ENCODE data around the gene SLC22A4. TPM values are rescaled to one million over a fixed set of nuclear protein-coding genes. Genes with fewer than 3 reads are reported as not detected.
A peak's percentile ranks its signal among the peaks of the same experiment; 100 is the strongest.

The SLC22A4 gene
- total RNA-seq, 2 donors from 2014 or later, result 0.68 TPM; not detected in 1

- DNase-seq, result no peak
- no peak overlapping the region for H3K4me3 ChIP-seq (ENCODE audit: low read length)
- Mint-ChIP-seq H3K36me3 (ENCODE audit: low read depth) (no peaks in the 10 kb centered on the region), H3K9me3 (no peaks in the 10 kb centered on the region), H3K27ac (peak overlapping the region; percentile 18), H3K27me3 (ENCODE audit: insufficient read depth) (no peaks in the 10 kb centered on the region), H3K4me1 (peaks cover 14% of the 10 kb centered on the region), H3K4me3 (no peak overlapping the region)
- H3K9me3 ChIP-seq (ENCODE audit: control insufficient read depth, low read length), result no peaks in the 10 kb centered on the region
- TF ChIP-seq CTCF (conservative IDR thresholded peaks at IDR 0.05), result peak; percentile 37
- 94 to 100% methylated on average over 3 of the region's 3 CpGs for WGBS, 2 experiments (ENCODE audit: insufficient coverage in 1 of 2, insufficient read length in 1 of 2)
- H3K4me1 ChIP-seq (ENCODE audit: control insufficient read depth, insufficient read depth, low read length), result peaks cover 14% of the 10 kb centered on the region
- H3K27me3 ChIP-seq (ENCODE audit: control insufficient read depth, insufficient read depth, low read length, poor library complexity, severe bottlenecking), result no peaks in the 10 kb centered on the region
- no peaks in the 10 kb centered on the region for H3K36me3 ChIP-seq (ENCODE audit: control insufficient read depth, insufficient read depth, low read length)
- H3K27ac ChIP-seq (ENCODE audit: low read depth, low read length), result no peak overlapping the region
- H3K9ac ChIP-seq (ENCODE audit: extremely low read depth, low read length, poor library complexity, severe bottlenecking), result no peak overlapping the region
Measured at GRCh38 chr5:132321109-132321721, 27.0 kb downstream of the SLC22A4 start.

DNA sequence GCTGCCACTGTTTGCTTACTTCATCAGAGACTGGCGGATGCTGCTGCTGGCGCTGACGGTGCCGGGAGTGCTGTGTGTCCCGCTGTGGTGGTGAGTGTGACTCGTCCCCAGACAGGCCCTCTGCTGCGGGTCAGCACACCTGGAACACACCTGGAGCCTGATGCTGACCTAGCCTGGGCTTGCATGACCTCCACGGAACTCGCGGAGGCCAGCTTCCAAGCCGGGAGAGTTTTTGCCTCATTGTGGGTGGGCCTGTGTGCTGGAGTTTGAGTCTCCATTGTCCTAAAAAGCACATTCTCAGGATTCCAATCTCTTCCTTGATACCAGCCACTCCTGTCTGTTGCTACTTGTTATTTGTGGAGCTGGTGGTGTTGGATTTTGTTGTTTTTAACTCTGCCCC is 28.1 kb downstream of the SLC22A4 start:
- WGBS, 2 experiments (ENCODE audit: insufficient coverage in 1 of 2, insufficient read length in 1 of 2), result 41 to 59% methylated on average over 10 to 11 of the region's 11 CpGs
- no peaks in the 10 kb centered on the region for H3K27me3 ChIP-seq (ENCODE audit: control insufficient read depth, insufficient read depth, low read length, poor library complexity, severe bottlenecking)
- H3K4me1 ChIP-seq (ENCODE audit: control insufficient read depth, insufficient read depth, low read length), result peaks cover 14% of the 10 kb centered on the region
- no peaks in the 10 kb centered on the region for H3K36me3 ChIP-seq (ENCODE audit: control insufficient read depth, insufficient read depth, low read length)
- no peaks in the 10 kb centered on the region for H3K9me3 ChIP-seq (ENCODE audit: control insufficient read depth, low read length)
- peak overlapping the region; percentile 28 for H3K9ac ChIP-seq (ENCODE audit: extremely low read depth, low read length, poor library complexity, severe bottlenecking)
- no peak for TF ChIP-seq CTCF (conservative IDR thresholded peaks at IDR 0.05)
- H3K27ac Mint-ChIP-seq, result peak overlapping the region; percentile 97
- no peaks in the 10 kb centered on the region for H3K9me3 Mint-ChIP-seq
- peak; percentile 86 for DNase-seq
- H3K36me3 Mint-ChIP-seq (ENCODE audit: low read depth), result no peaks in the 10 kb centered on the region
- H3K27me3 Mint-ChIP-seq (ENCODE audit: insufficient read depth), result no peaks in the 10 kb centered on the region
- peak overlapping the region; percentile 27 for H3K4me3 ChIP-seq (ENCODE audit: low read length)
- H3K4me3 Mint-ChIP-seq, result peak overlapping the region; percentile 11
- H3K4me1 Mint-ChIP-seq, result peaks cover 14% of the 10 kb centered on the region
- H3K27ac ChIP-seq (ENCODE audit: low read depth, low read length), result no peak overlapping the region

DNA sequence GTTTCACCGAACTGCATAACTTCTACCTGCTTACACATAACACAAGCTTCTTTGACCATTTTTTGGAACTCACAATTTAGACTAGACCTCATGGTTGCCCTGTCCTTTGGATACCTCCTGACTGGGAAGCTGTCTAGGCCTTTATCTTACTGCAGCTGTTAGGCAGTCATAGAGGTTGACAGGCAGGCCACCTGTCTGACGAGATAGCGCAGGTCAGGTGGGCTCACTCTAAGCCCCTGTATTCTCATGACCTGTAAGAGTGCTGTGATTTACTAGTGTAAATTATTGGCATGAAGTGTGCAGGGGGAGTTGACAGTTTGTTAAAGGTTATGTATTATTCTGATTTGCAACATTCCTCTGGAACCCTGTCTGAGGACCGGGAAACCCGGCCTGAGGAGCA is 29.0 kb downstream of the SLC22A4 start:
- Mint-ChIP-seq H3K27ac (peak overlapping the region; percentile 50), H3K27me3 (ENCODE audit: insufficient read depth) (no peaks in the 10 kb centered on the region)

More for the DNA sequence above, 29.0 kb downstream of the SLC22A4 start:
- DNase-seq, result no peak
- no peak for TF ChIP-seq CTCF (conservative IDR thresholded peaks at IDR 0.05)
- Histone ChIP-seq H3K27me3 (ENCODE audit: control insufficient read depth, insufficient read depth, low read length, poor library complexity, severe bottlenecking) (no peaks in the 10 kb centered on the region), H3K4me3 (ENCODE audit: low read length) (no peak overlapping the region), H3K36me3 (ENCODE audit: control insufficient read depth, insufficient read depth, low read length) (no peaks in the 10 kb centered on the region), H3K9me3 (ENCODE audit: control insufficient read depth, low read length) (no peaks in the 10 kb centered on the region), H3K9ac (ENCODE audit: extremely low read depth, low read length, poor library complexity, severe bottlenecking) (peak overlapping the region; percentile 28), H3K4me1 (ENCODE audit: control insufficient read depth, insufficient read depth, low read length) (peaks cover 14% of the 10 kb centered on the region), H3K27ac (ENCODE audit: low read depth, low read length) (no peak overlapping the region)
- Mint-ChIP-seq H3K4me3 (no peak overlapping the region), H3K4me1 (peaks cover 14% of the 10 kb centered on the region), H3K36me3 (ENCODE audit: low read depth) (no peaks in the 10 kb centered on the region), H3K9me3 (no peaks in the 10 kb centered on the region)
- 88 to 93% methylated on average over 3 to 5 of the region's 5 CpGs for WGBS, 2 experiments (ENCODE audit: insufficient coverage in 1 of 2, insufficient read length in 1 of 2)
